CD14-positive monocyte (primary cell): ENCODE data around the gene LRP8. TPM values are rescaled to one million over a fixed set of nuclear protein-coding genes. Genes with fewer than 3 reads are reported as not detected.

Source experiments
- DNase-seq, 3 donors: peaks; one replicate each; pipeline ENCODE4 v3.0.0-alpha.2; 2011 to 2022
- H2AFZ ChIP-seq: 2 replicates; pipeline ENCODE4 v1.6.0; 2012; ENCODE audit warnings: mild to moderate bottlenecking, low read depth, low read length, inconsistent platforms; ENCODE audit not compliant: insufficient read depth, poor library complexity, severe bottlenecking
- H3K27ac ChIP-seq, 2 donors: 1 replicate in 1 of 2; 2 replicates in 1 of 2; pipeline ENCODE4 v1.5.1; 2012 to 2013; ENCODE audit warnings: low read length in 2 of 2, control low read depth in 1 of 2, inconsistent platforms in 1 of 2, low read depth in 1 of 2, mild to moderate bottlenecking in 1 of 2
- H3K27me3 ChIP-seq, 2 donors: one replicate each; pipeline versions ENCODE4 v1.6.0 to v1.6.1; 2011 to 2013; ENCODE audit warnings: low read length in 2 of 2; ENCODE audit not compliant: control insufficient read depth in 2 of 2, insufficient read depth in 2 of 2
- H3K36me3 ChIP-seq, 2 donors: replicated peaks in 1 of 2; 1 replicate in 1 of 2; 2 replicates in 1 of 2; pipeline versions ENCODE4 v1.5.1 to v1.6.1; 2012 to 2013; ENCODE audit warnings: low read length in 2 of 2, control low read depth in 1 of 2, inconsistent platforms in 1 of 2, mild to moderate bottlenecking in 1 of 2; ENCODE audit not compliant: insufficient read depth in 2 of 2, control insufficient read depth in 1 of 2
- H3K4me1 ChIP-seq, 2 donors: 1 replicate in 1 of 2; 2 replicates in 1 of 2; pipeline versions ENCODE4 v1.5.1 to v1.6.1; 2012 to 2013; ENCODE audit warnings: low read length in 2 of 2, control low read depth in 1 of 2, inconsistent platforms in 1 of 2, mild to moderate bottlenecking in 1 of 2, moderate library complexity in 1 of 2; ENCODE audit not compliant: insufficient read depth in 2 of 2, control insufficient read depth in 1 of 2
- H3K4me2 ChIP-seq: replicated peaks from 2 replicates; pipeline ENCODE3; 2012; ENCODE audit warnings: low read length, moderate library complexity, mild to moderate bottlenecking; ENCODE audit not compliant: poor library complexity, severe bottlenecking; ENCODE audit errors: extremely low read depth
- H3K4me3 ChIP-seq, 3 experiments: fragments of 200-600 bp in 1 of 3; sonication (generic) in 1 of 3; replicated peaks in 1 of 3; 1 replicate in 2 of 3; 2 replicates in 1 of 3; pipeline ENCODE4 v1.5.1; 2011 to 2013; ENCODE audit warnings: low read length in 3 of 3, mild to moderate bottlenecking in 3 of 3, control low read depth in 2 of 3, low read depth in 2 of 3, inconsistent platforms in 1 of 3, moderate library complexity in 1 of 3
- H3K79me2 ChIP-seq: 2 replicates; pipeline ENCODE4 v1.6.0; 2012; ENCODE audit warnings: mild to moderate bottlenecking, control low read depth, inconsistent platforms, low read length, moderate library complexity; ENCODE audit not compliant: insufficient read depth
- H3K9ac ChIP-seq: 2 replicates; pipeline ENCODE4 v1.6.0; 2017; ENCODE audit warnings: low read length, mild to moderate bottlenecking; ENCODE audit not compliant: insufficient read depth, poor library complexity, severe bottlenecking
- H3K9me3 ChIP-seq, 2 donors: replicated peaks in 1 of 2; 1 replicate in 1 of 2; 2 replicates in 1 of 2; pipeline versions ENCODE4 v1.5.1 to v1.6.1; 2012 to 2013; ENCODE audit warnings: low read length in 2 of 2, control low read depth in 1 of 2; ENCODE audit not compliant: control insufficient read depth in 1 of 2, insufficient read depth in 1 of 2
- H4K20me1 ChIP-seq: 2 replicates; pipeline ENCODE4 v1.6.0; 2012; ENCODE audit warnings: mild to moderate bottlenecking, low read length, control low read depth, moderate library complexity; ENCODE audit not compliant: insufficient read depth
- H3K27ac Mint-ChIP-seq, 7 donors: one replicate each; pipeline ENCODE4 v1.8.0; 2020; ENCODE audit warnings: mild to moderate bottlenecking in 7 of 7, mixed read lengths in 7 of 7, moderate library complexity in 6 of 7, inconsistent platforms in 2 of 7
- H3K27me3 Mint-ChIP-seq, 3 donors: one replicate each; pipeline ENCODE4 v1.8.0; 2021 to 2022; ENCODE audit warnings: low read depth in 3 of 3, mild to moderate bottlenecking in 3 of 3, mixed read lengths in 3 of 3, moderate library complexity in 3 of 3, inconsistent platforms in 1 of 3
- H3K36me3 Mint-ChIP-seq, 2 donors: one replicate each; pipeline ENCODE4 v1.8.0; 2020; ENCODE audit warnings: mixed read lengths in 2 of 2, inconsistent platforms in 1 of 2, mild to moderate bottlenecking in 1 of 2
- H3K4me1 Mint-ChIP-seq: one replicate; pipeline ENCODE4 v1.8.0; 2020; ENCODE audit warnings: mild to moderate bottlenecking, mixed read lengths
- H3K4me3 Mint-ChIP-seq, 2 donors: one replicate each; pipeline ENCODE4 v1.8.0; 2020; ENCODE audit warnings: mild to moderate bottlenecking in 2 of 2, mixed read lengths in 2 of 2, moderate library complexity in 1 of 2
- H3K9me3 Mint-ChIP-seq, 7 donors: one replicate each; pipeline ENCODE4 v1.8.0; 2020 to 2022; ENCODE audit warnings: mixed read lengths in 7 of 7, mild to moderate bottlenecking in 6 of 7, moderate library complexity in 6 of 7, inconsistent platforms in 2 of 7
- WGBS: methylation state at CpG from one replicate; pipeline ENCODE4 v1.1.5; 2013; ENCODE audit warnings: missing lambda C conversion rate; ENCODE audit not compliant: insufficient coverage; 5-methylcytosine and 5-hydroxymethylcytosine counted together
- intact Hi-C, 2 donors: fragments of 100-400 bp; cut with micrococcal nuclease; formaldehyde crosslinking; loops; one replicate each; pipeline versions ENCODE4 v1.15.0 to v1.15.1; 2023
- polyA plus RNA-seq, 3 donors: library from polyadenylated mRNA; depleted of rRNA in 1 of 3; unstranded in 2 of 3; stranded (reverse) in 1 of 3; fragments of 300-500 nt in 2 of 3; fragments of >200 nt in 1 of 3; fragmentation: Illumina TruSeq in 2 of 3; gene quantifications; 1 replicate in 2 of 3; 2 replicates in 1 of 3; pipeline ENCODE4 v1.2.3, GENCODE V29; 2012 to 2021
- TF ChIP-seq, protein P1 (sequence below): fragments of 200-600 bp; IDR thresholded peaks from one replicate; pipeline ENCODE4 v1.8.0; 2022; ENCODE audit warnings: antibody characterized with exemption, mild to moderate bottlenecking

Gene LRP8
- polyA plus RNA-seq, 3 donors: 0.76 to 11.3 (median 0.95) TPM

DNA sequence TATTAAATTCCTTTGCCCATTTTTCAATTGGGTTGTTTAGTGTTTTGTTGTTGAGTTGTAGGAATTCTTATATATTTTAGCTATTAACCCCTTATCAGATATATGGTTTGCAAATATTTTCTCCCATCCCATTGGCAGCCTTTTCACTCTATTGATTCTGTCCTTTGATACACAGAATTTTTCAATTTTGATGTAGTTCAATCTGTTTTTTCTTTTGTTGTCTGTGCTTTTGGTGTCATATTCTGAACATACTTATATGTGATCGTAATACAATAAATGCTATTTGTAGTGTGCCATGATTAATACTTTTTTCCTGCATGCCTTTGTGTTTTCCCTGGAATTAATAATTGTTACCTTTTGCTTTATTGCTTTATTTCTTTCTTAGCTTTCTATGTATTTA lies 7.8 kb upstream of the LRP8 start:
- Histone ChIP-seq H3K4me3 (no peak overlapping the region), H3K4me2 (no peak overlapping the region), H3K79me2 (no peaks in the 10 kb centered on the region), H4K20me1 (no peaks in the 10 kb centered on the region), H3K36me3 (no peaks in the 10 kb centered on the region), H2AFZ (no peak overlapping the region), H3K27ac (no peak overlapping the region), H3K4me1 (peaks cover 13 to 14% of the 10 kb centered on the region in 2 donors), H3K27me3 (no peaks in the 10 kb centered on the region), H3K9me3 (no peaks in the 10 kb centered on the region), H3K9ac (no peak overlapping the region)
- no CpG with 5 or more reads among the region's 1 CpG for WGBS
- H3K36me3 Mint-ChIP-seq: peaks cover 4 to 5% of the 10 kb centered on the region in 2 donors
- TF ChIP-seq, protein P1, sequence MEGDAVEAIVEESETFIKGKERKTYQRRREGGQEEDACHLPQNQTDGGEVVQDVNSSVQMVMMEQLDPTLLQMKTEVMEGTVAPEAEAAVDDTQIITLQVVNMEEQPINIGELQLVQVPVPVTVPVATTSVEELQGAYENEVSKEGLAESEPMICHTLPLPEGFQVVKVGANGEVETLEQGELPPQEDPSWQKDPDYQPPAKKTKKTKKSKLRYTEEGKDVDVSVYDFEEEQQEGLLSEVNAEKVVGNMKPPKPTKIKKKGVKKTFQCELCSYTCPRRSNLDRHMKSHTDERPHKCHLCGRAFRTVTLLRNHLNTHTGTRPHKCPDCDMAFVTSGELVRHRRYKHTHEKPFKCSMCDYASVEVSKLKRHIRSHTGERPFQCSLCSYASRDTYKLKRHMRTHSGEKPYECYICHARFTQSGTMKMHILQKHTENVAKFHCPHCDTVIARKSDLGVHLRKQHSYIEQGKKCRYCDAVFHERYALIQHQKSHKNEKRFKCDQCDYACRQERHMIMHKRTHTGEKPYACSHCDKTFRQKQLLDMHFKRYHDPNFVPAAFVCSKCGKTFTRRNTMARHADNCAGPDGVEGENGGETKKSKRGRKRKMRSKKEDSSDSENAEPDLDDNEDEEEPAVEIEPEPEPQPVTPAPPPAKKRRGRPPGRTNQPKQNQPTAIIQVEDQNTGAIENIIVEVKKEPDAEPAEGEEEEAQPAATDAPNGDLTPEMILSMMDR: no peak
- no peak for DNase-seq
- peaks cover 15% of the 10 kb centered on the region for H3K4me1 Mint-ChIP-seq
- no peaks in the 10 kb centered on the region for H3K9me3 Mint-ChIP-seq
- intact Hi-C loops: no loop called here
- H3K4me3 Mint-ChIP-seq: no peak overlapping the region
- peaks cover 3 to 14% (median 6%) of the 10 kb centered on the region in 3 donors for H3K27me3 Mint-ChIP-seq
- H3K27ac Mint-ChIP-seq: no peak overlapping the region

DNA sequence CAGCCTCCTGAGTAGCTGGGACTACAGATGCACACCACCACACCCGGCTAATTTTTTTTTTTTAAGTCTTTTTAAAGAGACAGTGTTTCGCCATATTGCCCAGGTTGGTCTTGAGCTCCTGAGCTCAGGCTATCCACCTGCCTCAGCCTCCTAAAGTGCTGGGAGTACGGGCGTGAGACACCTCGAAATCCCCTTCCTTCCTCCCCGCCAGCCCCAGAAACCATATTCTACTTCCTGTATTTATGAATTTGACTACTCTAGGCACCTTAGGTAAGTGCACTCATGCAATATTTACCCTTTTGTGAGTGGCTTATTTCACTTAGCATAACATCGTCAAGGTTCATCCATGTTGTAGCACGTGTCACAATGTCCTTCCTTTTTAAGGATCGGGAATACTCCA lies 6.9 kb upstream of the LRP8 start:
- intact Hi-C loops: no loop called here
- peaks cover 1 to 14% (median 6%) of the 10 kb centered on the region in 3 donors for H3K27me3 Mint-ChIP-seq
- no peak overlapping the region for H3K27ac Mint-ChIP-seq
- H3K36me3 Mint-ChIP-seq: peaks cover 4 to 5% of the 10 kb centered on the region in 2 donors
- peak in 2 of 3 donors; percentile 5 to 23 for DNase-seq
- peaks cover 24% of the 10 kb centered on the region for H3K4me1 Mint-ChIP-seq
- Histone ChIP-seq H4K20me1 (no peaks in the 10 kb centered on the region), H3K36me3 (no peaks in the 10 kb centered on the region), H3K27ac (no peak overlapping the region), H3K79me2 (no peaks in the 10 kb centered on the region), H2AFZ (no peak overlapping the region), H3K9ac (no peak overlapping the region), H3K27me3 (no peaks in the 10 kb centered on the region), H3K9me3 (no peaks in the 10 kb centered on the region), H3K4me1 (peaks cover 19 to 22% of the 10 kb centered on the region in 2 donors), H3K4me2 (no peak overlapping the region), H3K4me3 (no peak overlapping the region)
- 32% methylated on average over 6 of the region's 9 CpGs for WGBS
- TF ChIP-seq, protein P1: no peak
- no peaks in the 10 kb centered on the region for H3K9me3 Mint-ChIP-seq
- H3K4me3 Mint-ChIP-seq: no peak overlapping the region
